GM23248 (cell line): ENCODE data around the gene JCAD.

Experiments
- EZH2 ChIP-seq: fragments of 200-600 bp; sonication (generic); IDR thresholded peaks from 2 replicates; pipeline ENCODE4 v1.6.1; 2018; ENCODE audit warnings: antibody characterized with exemption, mild to moderate bottlenecking; ENCODE audit not compliant: insufficient read depth, poor library complexity, severe bottlenecking
- EZH2phosphoT487 ChIP-seq: fragments of 200-600 bp; sonication (generic); IDR thresholded peaks from 2 replicates; pipeline ENCODE4 v1.6.1; 2018; ENCODE audit warnings: antibody characterized with exemption, moderate library complexity, mild to moderate bottlenecking, low read depth; ENCODE audit not compliant: insufficient read depth

DNA sequence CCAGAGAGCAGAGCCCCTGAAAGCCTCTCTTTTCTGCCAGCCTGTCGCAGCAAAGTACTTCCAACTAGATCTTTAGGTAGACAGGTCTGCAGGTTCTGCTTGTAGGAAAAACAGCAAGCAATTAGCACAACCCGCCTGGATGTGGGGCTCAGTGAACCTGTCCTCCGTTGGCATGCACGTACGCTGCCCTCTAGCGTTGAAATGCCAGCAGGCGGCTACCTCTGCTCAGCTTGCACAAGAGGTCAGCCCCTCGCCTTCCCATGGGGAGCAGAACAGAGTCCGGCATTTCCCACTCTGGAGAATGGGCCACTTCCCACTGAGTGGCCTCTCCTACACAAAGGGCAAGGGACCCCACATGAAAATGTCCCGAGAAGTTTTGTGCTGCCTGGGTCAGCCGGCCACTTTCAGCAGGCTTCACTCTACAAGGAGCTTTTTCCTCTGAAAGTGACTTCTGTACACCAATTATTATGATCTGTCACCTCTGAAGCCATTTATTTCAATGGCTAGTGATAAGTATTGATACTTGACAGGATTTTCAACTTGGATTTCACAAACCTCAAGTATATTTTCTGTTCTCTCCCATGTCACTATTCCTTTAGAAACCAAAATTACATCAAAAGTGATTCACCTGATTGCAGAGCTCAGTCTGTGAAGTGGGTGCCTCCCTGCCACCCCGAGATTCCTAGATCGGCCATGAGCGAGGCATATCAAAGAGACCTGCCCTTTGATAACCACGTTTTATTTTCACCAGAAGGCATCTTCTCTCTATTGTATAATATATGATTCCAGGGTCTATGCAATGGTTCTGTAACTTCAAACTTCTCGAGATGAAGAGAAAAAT, 56.7 kb downstream of the JCAD start:
- TF ChIP-seq EZH2 (no peak), EZH2phosphoT487 (no peak)
